ENCODE data around the gene PAX9. TPM values are rescaled to one million over a fixed set of nuclear protein-coding genes. Genes with fewer than 3 reads are reported as not detected.

PAX9 gene
- total RNA-seq, 3 donors from 2014 or later: 0.64 to 4.9 (median 1.3) TPM

GRCh38 chr14:36713960-36714703, 52.5 kb downstream of the PAX9 start:
- no peaks in the 10 kb centered on the region for H3K4me1 ChIP-seq
- intact Hi-C loops (cut with DNase I; ENCODE audit: low total_unique reads): no loop called here
- H3K36me3 ChIP-seq: no peaks in the 10 kb centered on the region
- H3K27me3 ChIP-seq: no peaks in the 10 kb centered on the region
- no peak overlapping the region for H3K4me3 ChIP-seq
- no peaks in the 10 kb centered on the region for H3K9me3 ChIP-seq
- TF ChIP-seq POLR2AphosphoS5 (IDR thresholded peaks at IDR 0.05) (no peak), POLR2A (IDR thresholded peaks at IDR 0.05) (no peak)
- TF ChIP-seq, protein P1, sequence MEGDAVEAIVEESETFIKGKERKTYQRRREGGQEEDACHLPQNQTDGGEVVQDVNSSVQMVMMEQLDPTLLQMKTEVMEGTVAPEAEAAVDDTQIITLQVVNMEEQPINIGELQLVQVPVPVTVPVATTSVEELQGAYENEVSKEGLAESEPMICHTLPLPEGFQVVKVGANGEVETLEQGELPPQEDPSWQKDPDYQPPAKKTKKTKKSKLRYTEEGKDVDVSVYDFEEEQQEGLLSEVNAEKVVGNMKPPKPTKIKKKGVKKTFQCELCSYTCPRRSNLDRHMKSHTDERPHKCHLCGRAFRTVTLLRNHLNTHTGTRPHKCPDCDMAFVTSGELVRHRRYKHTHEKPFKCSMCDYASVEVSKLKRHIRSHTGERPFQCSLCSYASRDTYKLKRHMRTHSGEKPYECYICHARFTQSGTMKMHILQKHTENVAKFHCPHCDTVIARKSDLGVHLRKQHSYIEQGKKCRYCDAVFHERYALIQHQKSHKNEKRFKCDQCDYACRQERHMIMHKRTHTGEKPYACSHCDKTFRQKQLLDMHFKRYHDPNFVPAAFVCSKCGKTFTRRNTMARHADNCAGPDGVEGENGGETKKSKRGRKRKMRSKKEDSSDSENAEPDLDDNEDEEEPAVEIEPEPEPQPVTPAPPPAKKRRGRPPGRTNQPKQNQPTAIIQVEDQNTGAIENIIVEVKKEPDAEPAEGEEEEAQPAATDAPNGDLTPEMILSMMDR (IDR thresholded peaks at IDR 0.05): no peak
- no peak overlapping the region for H3K27ac ChIP-seq
- no peak for DNase-seq (ENCODE audit: low spot score in 2 of 2)

DNA sequence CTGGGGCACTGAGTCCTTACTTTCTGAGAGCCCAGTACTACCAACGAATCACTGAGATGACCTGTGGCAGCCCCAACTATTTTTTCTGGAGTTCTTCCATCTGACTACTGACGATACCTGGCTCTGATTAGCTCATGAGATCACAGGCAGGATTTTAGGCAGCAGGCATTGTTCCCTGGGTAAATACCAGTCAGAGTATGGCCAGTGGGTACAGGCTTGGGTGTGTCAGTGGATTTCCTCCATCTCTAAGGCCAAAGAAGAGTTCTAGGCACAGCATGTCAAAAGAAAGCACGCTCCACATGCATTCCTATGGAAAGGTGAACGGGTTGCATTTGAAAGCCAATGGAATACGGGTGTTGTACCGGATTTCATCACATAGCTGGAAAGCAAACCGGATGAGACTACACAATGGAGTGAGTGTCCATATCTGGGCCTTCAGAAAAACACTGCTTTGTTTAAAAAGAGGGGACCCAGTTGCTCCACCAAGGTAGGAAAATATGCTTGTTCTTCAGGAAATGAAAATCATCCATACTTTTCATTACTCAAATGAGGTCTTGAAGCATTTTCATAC, 55.0 kb downstream of the PAX9 start:
- Histone ChIP-seq H3K27ac (no peak overlapping the region), H3K9me3 (no peaks in the 10 kb centered on the region), H3K4me1 (no peaks in the 10 kb centered on the region), H3K27me3 (no peaks in the 10 kb centered on the region), H3K36me3 (no peaks in the 10 kb centered on the region), H3K4me3 (no peak overlapping the region)
- DNase-seq (ENCODE audit: low spot score in 2 of 2): no peak
- intact Hi-C loops (cut with DNase I; ENCODE audit: low total_unique reads): no loop called here
- TF ChIP-seq POLR2AphosphoS5 (IDR thresholded peaks at IDR 0.05): no peak

DNA sequence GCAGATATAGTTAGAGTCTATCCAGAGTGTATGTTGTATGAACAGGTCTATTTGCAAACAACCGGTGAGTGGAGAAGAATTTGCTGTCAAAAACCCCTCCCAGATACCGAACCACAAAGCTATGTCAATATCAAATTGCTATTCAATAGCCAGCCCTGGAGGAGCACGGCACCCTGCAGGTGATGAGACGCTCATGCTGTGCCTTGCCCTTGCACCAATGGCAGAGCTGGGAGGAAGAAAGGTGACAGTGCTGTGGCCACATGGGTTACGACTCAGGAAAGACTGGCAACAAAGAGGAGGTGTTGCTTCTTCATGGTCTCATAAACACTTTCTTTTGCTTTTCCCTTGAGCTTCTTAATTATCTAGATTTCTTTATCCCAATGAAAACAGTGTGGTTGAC, 55.7 kb downstream of the PAX9 start:
- H3K27ac ChIP-seq: no peak overlapping the region
- no peaks in the 10 kb centered on the region for H3K4me1 ChIP-seq
- no peak overlapping the region for H3K4me3 ChIP-seq
- H3K36me3 ChIP-seq: no peaks in the 10 kb centered on the region
- intact Hi-C loops (cut with DNase I; ENCODE audit: low total_unique reads): no loop called here
- no peak for DNase-seq (ENCODE audit: low spot score in 2 of 2)
- no peaks in the 10 kb centered on the region for H3K27me3 ChIP-seq
- no peaks in the 10 kb centered on the region for H3K9me3 ChIP-seq
- TF ChIP-seq POLR2A (IDR thresholded peaks at IDR 0.05) (no peak), POLR2AphosphoS5 (IDR thresholded peaks at IDR 0.05) (no peak)
- TF ChIP-seq, protein P1 (IDR thresholded peaks at IDR 0.05): no peak

- Histone ChIP-seq H3K36me3 (no peaks in the 10 kb centered on the region), H3K4me1 (no peaks in the 10 kb centered on the region), H3K27ac (no peak overlapping the region), H3K9me3 (no peaks in the 10 kb centered on the region), H3K4me3 (no peak overlapping the region), H3K27me3 (no peaks in the 10 kb centered on the region)
- no peak for DNase-seq (ENCODE audit: low spot score in 2 of 2)
- intact Hi-C loops (cut with DNase I; ENCODE audit: low total_unique reads): no loop called here
- TF ChIP-seq POLR2A (IDR thresholded peaks at IDR 0.05) (no peak), POLR2AphosphoS5 (IDR thresholded peaks at IDR 0.05) (no peak)
- TF ChIP-seq, protein P1 (IDR thresholded peaks at IDR 0.05): no peak
Measured at GRCh38 chr14:36718216-36718615, 56.6 kb downstream of the PAX9 start.

GRCh38 chr14:36719823-36720222, 58.2 kb downstream of the PAX9 start:
- intact Hi-C loops (cut with DNase I; ENCODE audit: low total_unique reads): no loop called here
- no peak for DNase-seq (ENCODE audit: low spot score in 2 of 2)
- H3K36me3 ChIP-seq: no peaks in the 10 kb centered on the region
- no peak overlapping the region for H3K27ac ChIP-seq
- no peaks in the 10 kb centered on the region for H3K4me1 ChIP-seq
- no peaks in the 10 kb centered on the region for H3K9me3 ChIP-seq
- H3K4me3 ChIP-seq: no peak overlapping the region
- no peaks in the 10 kb centered on the region for H3K27me3 ChIP-seq
- TF ChIP-seq, protein P1 (IDR thresholded peaks at IDR 0.05): no peak

Data from breast epithelium (tissue), 4 donors.